ENCODE data around the gene TMIE. TPM values are rescaled to one million over a fixed set of nuclear protein-coding genes. Genes with fewer than 3 reads are reported as not detected.

TMIE gene
- total RNA-seq, 1 donor from 2014 or later, result 1.7 TPM

GRCh38 chr3:46709721-46710120, 8.5 kb downstream of the TMIE start:
- no peaks in the 10 kb centered on the region for H3K9me3 ChIP-seq
- ATAC-seq (no peak), DNase-seq (peak; percentile 40)
- no peaks in the 10 kb centered on the region for H3K4me1 ChIP-seq
- H3K36me3 ChIP-seq, result no peaks in the 10 kb centered on the region
- H3K27ac ChIP-seq, result no peak overlapping the region
- TF ChIP-seq, protein P1, sequence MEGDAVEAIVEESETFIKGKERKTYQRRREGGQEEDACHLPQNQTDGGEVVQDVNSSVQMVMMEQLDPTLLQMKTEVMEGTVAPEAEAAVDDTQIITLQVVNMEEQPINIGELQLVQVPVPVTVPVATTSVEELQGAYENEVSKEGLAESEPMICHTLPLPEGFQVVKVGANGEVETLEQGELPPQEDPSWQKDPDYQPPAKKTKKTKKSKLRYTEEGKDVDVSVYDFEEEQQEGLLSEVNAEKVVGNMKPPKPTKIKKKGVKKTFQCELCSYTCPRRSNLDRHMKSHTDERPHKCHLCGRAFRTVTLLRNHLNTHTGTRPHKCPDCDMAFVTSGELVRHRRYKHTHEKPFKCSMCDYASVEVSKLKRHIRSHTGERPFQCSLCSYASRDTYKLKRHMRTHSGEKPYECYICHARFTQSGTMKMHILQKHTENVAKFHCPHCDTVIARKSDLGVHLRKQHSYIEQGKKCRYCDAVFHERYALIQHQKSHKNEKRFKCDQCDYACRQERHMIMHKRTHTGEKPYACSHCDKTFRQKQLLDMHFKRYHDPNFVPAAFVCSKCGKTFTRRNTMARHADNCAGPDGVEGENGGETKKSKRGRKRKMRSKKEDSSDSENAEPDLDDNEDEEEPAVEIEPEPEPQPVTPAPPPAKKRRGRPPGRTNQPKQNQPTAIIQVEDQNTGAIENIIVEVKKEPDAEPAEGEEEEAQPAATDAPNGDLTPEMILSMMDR (IDR thresholded peaks at IDR 0.05), result no peak
- intact Hi-C loops (cut with DNase I), result loop anchor here (5.0 kb wide), 1 partner anchor 188 kb away; no protein-coding TSS in a partner anchor
- H3K4me3 ChIP-seq, result no peak overlapping the region
- no peaks in the 10 kb centered on the region for H3K27me3 ChIP-seq

- Histone ChIP-seq H3K27ac (no peak overlapping the region), H3K4me3 (no peak overlapping the region), H3K4me1 (no peaks in the 10 kb centered on the region), H3K36me3 (no peaks in the 10 kb centered on the region), H3K9me3 (no peaks in the 10 kb centered on the region), H3K27me3 (no peaks in the 10 kb centered on the region)
- intact Hi-C loops (cut with DNase I), result no loop called here
- DNase-seq (no peak), ATAC-seq (no peak)
- TF ChIP-seq, protein P1 (IDR thresholded peaks at IDR 0.05), result no peak
Observed at GRCh38 chr3:46710229-46710628, 9.0 kb downstream of the TMIE start.

DNA sequence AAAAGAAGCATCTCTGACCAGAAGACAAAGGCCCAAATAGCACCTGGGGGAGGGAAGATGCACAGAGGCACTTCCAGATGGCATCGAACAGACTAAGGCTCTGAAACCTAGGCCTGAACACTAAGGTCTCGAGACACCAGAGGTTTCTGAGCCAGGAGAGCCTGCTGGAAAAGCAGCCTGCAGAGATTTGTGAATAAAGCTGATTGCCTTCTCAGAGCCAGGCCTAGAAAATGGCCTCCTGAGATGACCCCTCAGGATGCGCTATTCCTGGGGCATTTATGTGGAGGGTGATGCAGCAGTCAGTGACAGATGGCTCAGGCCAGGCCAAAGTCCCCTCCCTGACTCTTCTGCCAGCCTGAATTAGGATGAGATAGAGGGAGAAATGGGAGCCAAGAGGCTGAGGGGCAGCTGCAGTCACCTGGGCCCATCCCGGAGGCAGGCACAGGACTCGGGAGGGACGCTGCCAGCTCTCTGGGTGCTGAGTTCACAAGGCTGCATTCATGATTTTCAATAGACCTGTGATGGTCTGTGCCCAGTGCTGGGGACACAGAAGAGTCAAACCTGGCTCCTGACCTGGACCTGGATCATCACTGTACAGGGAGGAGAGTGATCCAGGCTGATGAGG, 9.6 kb downstream of the TMIE start:
- Histone ChIP-seq H3K27ac (no peak overlapping the region), H3K4me3 (no peak overlapping the region), H3K4me1 (no peaks in the 10 kb centered on the region), H3K27me3 (no peaks in the 10 kb centered on the region), H3K36me3 (no peaks in the 10 kb centered on the region), H3K9me3 (no peaks in the 10 kb centered on the region)
- intact Hi-C loops (cut with DNase I), result no loop called here
- TF ChIP-seq, protein P1 (IDR thresholded peaks at IDR 0.05), result no peak
- ATAC-seq (no peak), DNase-seq (peak; percentile 48)

DNA sequence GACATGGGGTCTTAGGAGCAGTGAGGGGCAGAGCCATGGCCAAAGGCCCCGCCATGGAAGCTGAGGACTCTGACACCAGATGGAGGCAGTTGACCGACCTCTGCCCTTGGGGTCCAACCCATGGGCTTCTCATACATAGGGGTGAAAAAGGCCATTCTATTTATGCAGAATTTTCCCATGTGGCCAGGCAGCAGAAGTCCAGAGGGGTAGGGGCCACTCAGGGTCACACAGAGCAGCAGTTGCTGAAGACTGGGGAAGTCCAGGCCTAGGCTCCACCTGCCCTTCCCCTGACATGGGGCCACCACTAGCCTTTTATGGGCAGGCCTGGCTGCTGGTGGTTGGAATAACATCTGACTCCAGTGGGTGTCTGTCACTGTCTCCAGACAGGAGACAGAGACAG, 10.1 kb downstream of the TMIE start:
- ATAC-seq, result no peak
- Histone ChIP-seq H3K36me3 (no peaks in the 10 kb centered on the region), H3K4me1 (no peaks in the 10 kb centered on the region), H3K27ac (no peak overlapping the region), H3K27me3 (no peaks in the 10 kb centered on the region), H3K9me3 (no peaks in the 10 kb centered on the region), H3K4me3 (no peak overlapping the region)
- no peak for DNase-seq
- TF ChIP-seq, protein P1 (IDR thresholded peaks at IDR 0.05), result no peak
- intact Hi-C loops (cut with DNase I), result no loop called here

DNA sequence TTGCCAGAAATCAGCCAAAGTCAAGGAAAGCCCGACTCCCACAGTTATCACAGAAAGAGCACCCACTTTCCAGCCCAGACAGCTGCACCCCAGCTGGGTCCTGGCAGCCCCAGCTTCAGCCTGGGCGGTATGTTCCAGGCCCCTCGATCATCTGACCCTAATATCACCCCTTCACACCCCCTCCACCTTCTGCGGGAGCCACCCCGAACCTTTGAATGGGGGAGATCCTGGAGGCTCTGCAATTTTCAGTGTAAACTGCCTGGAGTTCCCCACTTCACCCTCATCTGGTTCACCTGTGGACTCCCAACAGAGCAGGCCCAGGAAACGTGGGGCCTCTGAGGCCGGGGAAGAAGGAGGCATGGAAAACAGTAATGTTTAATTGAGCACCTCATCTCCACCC, 10.6 kb downstream of the TMIE start:
- ATAC-seq (no peak), DNase-seq (no peak)
- intact Hi-C loops (cut with DNase I), result no loop called here
- Histone ChIP-seq H3K27me3 (no peaks in the 10 kb centered on the region), H3K9me3 (no peaks in the 10 kb centered on the region), H3K4me1 (no peaks in the 10 kb centered on the region), H3K4me3 (no peak overlapping the region), H3K27ac (no peak overlapping the region), H3K36me3 (no peaks in the 10 kb centered on the region)
- TF ChIP-seq, protein P1 (IDR thresholded peaks at IDR 0.05), result no peak

Measured in upper lobe of right lung (tissue), 1 donor.